Mesodermal cell (in vitro differentiated cells): ENCODE measurements around the gene FNDC3A.

Experiments
- H3K27ac ChIP-seq: 2 replicates; pipeline ENCODE4 v1.7.0; 2013; ENCODE audit warnings: mild to moderate bottlenecking, low read depth, low read length, moderate library complexity; ENCODE audit not compliant: severe bottlenecking
- H3K36me3 ChIP-seq: 2 replicates; pipeline ENCODE4 v1.7.1; 2013; ENCODE audit warnings: mild to moderate bottlenecking, low read length, moderate library complexity; ENCODE audit not compliant: control insufficient read depth, insufficient read depth
- H3K4me1 ChIP-seq: one replicate; pipeline ENCODE4 v1.7.1; 2013; ENCODE audit warnings: mild to moderate bottlenecking, low read length; ENCODE audit not compliant: insufficient read depth, control insufficient read depth, poor library complexity, severe bottlenecking
- H3K4me3 ChIP-seq: 2 replicates; pipeline ENCODE4 v1.7.0; 2013; ENCODE audit warnings: low read length, control low read depth, mild to moderate bottlenecking; ENCODE audit not compliant: insufficient read depth, poor library complexity, severe bottlenecking; ENCODE audit errors: extremely low read depth
- H3K9me3 ChIP-seq: 2 replicates; pipeline ENCODE4 v1.7.1; 2013; ENCODE audit warnings: mild to moderate bottlenecking, low read length, moderate library complexity; ENCODE audit not compliant: control insufficient read depth
- WGBS, 2 experiments: methylation state at CpG; one replicate each; pipeline ENCODE4 v1.1.5; 2013; ENCODE audit warnings: missing lambda C conversion rate in 2 of 2; ENCODE audit not compliant: insufficient coverage in 2 of 2; 5-methylcytosine and 5-hydroxymethylcytosine counted together

FNDC3A gene

GRCh38 chr13:49206641-49207040, 230.9 kb downstream of the FNDC3A start:
- WGBS, 2 experiments: 100% methylated on average over 1 of the region's 3 CpGs
- Histone ChIP-seq H3K4me1 (no peaks in the 10 kb centered on the region), H3K36me3 (peaks cover 59% of the 10 kb centered on the region), H3K4me3 (no peak overlapping the region), H3K27ac (no peak overlapping the region), H3K9me3 (no peaks in the 10 kb centered on the region)

DNA sequence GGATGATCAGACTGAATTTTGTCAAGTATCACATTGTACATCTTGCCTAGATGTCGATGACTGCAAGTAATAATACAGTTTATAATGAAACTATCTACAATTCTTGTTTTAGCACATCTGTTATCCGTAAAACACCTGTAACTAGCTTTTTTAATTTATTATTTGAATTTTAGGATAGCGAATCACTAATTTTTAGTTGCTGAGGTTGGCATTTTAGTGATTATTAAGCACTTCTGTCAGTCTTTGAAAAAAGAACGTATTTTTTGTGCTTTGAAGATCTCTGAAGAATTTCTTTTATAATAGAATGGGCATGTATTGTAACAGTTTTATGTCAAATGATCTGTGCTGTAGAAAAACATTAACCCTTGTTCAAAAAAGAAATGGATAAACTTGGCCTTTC, 232.9 kb downstream of the FNDC3A start:
- H3K4me1 ChIP-seq: no peaks in the 10 kb centered on the region
- peaks cover 53% of the 10 kb centered on the region for H3K36me3 ChIP-seq
- WGBS, 2 experiments: 100% methylated on average over 1 of the region's 4 CpGs; no CpG with 5 or more reads in 1 of the 2 experiments

GRCh38 chr13:49210114-49210513, 234.4 kb downstream of the FNDC3A start:
- peaks cover 42% of the 10 kb centered on the region for H3K36me3 ChIP-seq
- no peak overlapping the region for H3K27ac ChIP-seq
- WGBS, 2 experiments: 88 to 100% methylated on average over 1 of the region's 1 CpG
- no peaks in the 10 kb centered on the region for H3K9me3 ChIP-seq
- H3K4me1 ChIP-seq: no peaks in the 10 kb centered on the region
- H3K4me3 ChIP-seq: no peak overlapping the region

More for the DNA sequence above, 232.9 kb downstream of the FNDC3A start:
- Histone ChIP-seq H3K4me3 (no peak overlapping the region), H3K27ac (no peak overlapping the region), H3K9me3 (no peaks in the 10 kb centered on the region)

GRCh38 chr13:49210669-49211068, 235.0 kb downstream of the FNDC3A start:
- WGBS, 2 experiments: 97 to 100% methylated on average over 4 to 5 of the region's 5 CpGs
- no peak overlapping the region for H3K27ac ChIP-seq
- no peaks in the 10 kb centered on the region for H3K4me1 ChIP-seq
- H3K4me3 ChIP-seq: no peak overlapping the region
- H3K36me3 ChIP-seq: peaks cover 39% of the 10 kb centered on the region
- H3K9me3 ChIP-seq: no peaks in the 10 kb centered on the region

- Histone ChIP-seq H3K4me1 (no peaks in the 10 kb centered on the region), H3K9me3 (no peaks in the 10 kb centered on the region), H3K27ac (no peak overlapping the region), H3K36me3 (peaks cover 18% of the 10 kb centered on the region), H3K4me3 (no peak overlapping the region)
- no CpG with 5 or more reads among the region's 1 CpG for WGBS, 2 experiments
Observed at GRCh38 chr13:49213539-49213938, 237.8 kb downstream of the FNDC3A start.

DNA sequence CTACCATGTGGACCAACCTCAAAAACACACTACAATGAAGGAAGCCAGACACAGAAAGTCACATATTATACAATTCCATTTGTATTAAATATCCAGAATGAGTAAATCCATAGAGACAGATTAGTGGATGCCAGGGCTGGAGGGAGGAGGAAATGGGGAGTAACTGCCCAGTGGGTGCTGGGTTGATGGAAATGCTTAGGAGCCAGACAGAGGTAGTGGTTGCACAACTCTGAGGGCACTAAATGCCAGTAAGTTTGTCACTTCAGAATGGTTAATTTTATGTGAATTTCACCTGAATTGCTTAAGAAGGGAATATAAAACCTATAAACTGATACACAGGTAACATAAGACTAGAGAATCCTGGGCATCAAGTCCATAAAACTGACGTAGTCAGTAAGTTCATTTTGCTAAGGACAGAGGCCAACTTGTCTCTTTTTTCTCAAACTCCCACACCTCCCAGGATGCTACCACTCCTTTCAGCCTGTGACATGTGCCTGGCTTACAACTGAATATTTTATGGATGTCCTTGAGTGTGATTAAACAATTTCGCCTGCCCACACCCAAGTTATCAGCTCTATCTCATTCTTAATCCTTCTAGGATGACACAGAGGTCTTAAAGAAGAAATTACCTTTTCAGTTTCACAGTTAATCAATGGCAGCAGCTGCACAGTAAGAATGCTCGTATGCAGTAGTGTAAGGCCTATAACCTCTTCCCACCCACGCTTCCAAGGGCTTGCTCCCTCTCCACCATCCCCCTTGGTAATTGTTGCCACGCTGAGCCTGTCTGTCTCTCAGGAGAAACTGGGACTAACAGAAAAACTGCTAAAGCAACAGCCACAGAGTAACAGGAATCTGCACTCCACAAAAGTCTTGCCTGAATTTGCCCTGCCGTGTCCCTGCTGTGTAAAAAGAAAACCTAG, 238.5 kb downstream of the FNDC3A start:
- Histone ChIP-seq H3K4me3 (no peak overlapping the region), H3K27ac (no peak overlapping the region), H3K4me1 (no peaks in the 10 kb centered on the region), H3K36me3 (peaks cover 18% of the 10 kb centered on the region), H3K9me3 (no peaks in the 10 kb centered on the region)
- WGBS, 2 experiments: 67 to 85% methylated on average over 4 to 5 of the region's 6 CpGs

GRCh38 chr13:49214917-49215376, 239.2 kb downstream of the FNDC3A start:
- no peak overlapping the region for H3K27ac ChIP-seq
- H3K9me3 ChIP-seq: no peaks in the 10 kb centered on the region
- peaks cover 15% of the 10 kb centered on the region for H3K36me3 ChIP-seq
- H3K4me1 ChIP-seq: no peaks in the 10 kb centered on the region
- H3K4me3 ChIP-seq: no peak overlapping the region
- WGBS, 2 experiments: 69 to 83% methylated on average over 3 to 5 of the region's 6 CpGs

DNA sequence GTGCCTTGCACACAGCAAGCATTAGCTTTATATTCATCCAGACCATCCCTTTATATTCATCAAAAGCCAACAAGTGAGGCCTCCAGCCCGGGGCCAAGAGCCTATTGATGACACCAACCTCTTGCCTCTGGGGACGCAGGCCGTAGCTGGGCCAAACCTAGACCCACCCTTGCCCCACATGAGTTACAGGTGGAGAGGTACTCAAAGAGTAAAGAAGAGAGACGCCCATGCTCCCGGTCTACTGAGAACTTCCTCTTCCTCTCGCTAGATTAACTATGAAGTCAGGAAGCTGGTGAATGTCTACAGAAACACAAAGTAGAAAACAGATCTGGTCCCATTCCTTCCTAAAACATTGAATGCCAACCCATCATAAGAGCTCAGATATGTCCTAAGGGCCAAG, 240.6 kb downstream of the FNDC3A start:
- peaks cover 4% of the 10 kb centered on the region for H3K4me1 ChIP-seq
- H3K9me3 ChIP-seq: no peaks in the 10 kb centered on the region
- no peak overlapping the region for H3K4me3 ChIP-seq
- peaks cover 5% of the 10 kb centered on the region for H3K36me3 ChIP-seq
- no peak overlapping the region for H3K27ac ChIP-seq
- WGBS, 2 experiments: 100% methylated on average over 2 of the region's 6 CpGs; no CpG with 5 or more reads in 1 of the 2 experiments

- Histone ChIP-seq H3K36me3 (no peaks in the 10 kb centered on the region), H3K4me3 (no peak overlapping the region), H3K9me3 (no peaks in the 10 kb centered on the region), H3K27ac (no peak overlapping the region), H3K4me1 (peaks cover 4% of the 10 kb centered on the region)
- 51 to 63% methylated on average over 17 of the region's 17 CpGs for WGBS, 2 experiments
Observed at GRCh38 chr13:49217962-49218492, 242.3 kb downstream of the FNDC3A start.

DNA sequence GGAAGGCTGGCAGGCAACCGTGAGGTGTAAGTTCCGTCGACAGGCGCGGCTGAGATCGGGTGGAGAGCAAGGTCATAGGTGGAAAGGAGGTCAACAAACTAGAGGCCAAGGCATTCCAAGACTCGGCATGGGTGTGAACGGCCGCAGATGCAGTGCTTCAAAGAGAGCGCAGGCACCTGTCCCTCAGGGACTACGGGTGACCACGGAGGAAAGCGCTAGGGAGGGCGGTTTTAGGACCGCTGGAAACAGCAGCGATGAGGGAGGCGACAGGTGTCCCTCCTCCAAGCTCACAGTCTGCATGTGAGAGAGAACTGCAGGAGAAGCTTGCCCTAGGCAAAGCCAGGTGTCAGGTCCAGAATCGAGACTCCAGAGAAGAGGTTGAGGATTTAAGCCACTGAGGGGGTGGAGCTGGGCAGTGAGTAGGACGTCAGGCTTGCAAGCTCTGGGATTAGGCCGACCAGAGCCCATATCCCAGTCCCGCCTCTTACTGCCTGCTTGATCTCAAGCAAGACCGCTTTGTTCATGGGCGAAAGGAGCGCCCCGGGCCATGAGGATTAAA, 242.9 kb downstream of the FNDC3A start:
- no peak overlapping the region for H3K4me3 ChIP-seq
- H3K9me3 ChIP-seq: no peaks in the 10 kb centered on the region
- H3K36me3 ChIP-seq: no peaks in the 10 kb centered on the region
- WGBS, 2 experiments: 23 to 31% methylated on average over 22 to 24 of the region's 25 CpGs
- H3K4me1 ChIP-seq: peaks cover 4% of the 10 kb centered on the region
- no peak overlapping the region for H3K27ac ChIP-seq
